GM13976 (cell line): ENCODE results near the gene KCNJ1.

Experiments
- DNase-seq: peaks from one replicate; pipeline ENCODE4 v3.0.0; 2012; ENCODE audit warnings: low spot score
- CTCF ChIP-seq: IDR thresholded peaks from 2 replicates; pipeline ENCODE4 v1.5.1; 2012; ENCODE audit warnings: borderline replicate concordance, mild to moderate bottlenecking; ENCODE audit not compliant: insufficient read depth; ENCODE audit errors: extremely low read depth, missing control alignments, control extremely low read depth
- in situ Hi-C: fragments of 300-500 bp; cut with MboI; formaldehyde crosslinking; loops from one replicate; pipeline ENCODE4 v1.12.0; 2022; ENCODE audit warnings: low sequenced_read_pairs, mixed read lengths, inconsistent platforms; ENCODE audit not compliant: unreplicated experiment

Gene KCNJ1

GRCh38 chr11:128800871-128801417 is 66.2 kb downstream of the KCNJ1 start:
- in situ Hi-C loops = no loop called here
- DNase-seq = no peak
- TF ChIP-seq CTCF = no peak

GRCh38 chr11:128796270-128796669 is 70.8 kb downstream of the KCNJ1 start:
- DNase-seq = peak; percentile 80
- in situ Hi-C loops = no loop called here
- TF ChIP-seq CTCF = no peak

- DNase-seq = no peak
- no peak for TF ChIP-seq CTCF
- in situ Hi-C loops = no loop called here
These were observed 76.9 kb downstream of the KCNJ1 start for GRCh38 chr11:128790196-128790595.

GRCh38 chr11:128789497-128790150 is 77.5 kb downstream of the KCNJ1 start:
- no peak for TF ChIP-seq CTCF
- no peak for DNase-seq
- in situ Hi-C loops = no loop called here
